IMR-90 (cell line): ENCODE results near the gene ZPBP2. TPM values are rescaled to one million over a fixed set of nuclear protein-coding genes. Genes with fewer than 3 reads are reported as not detected.

Experiments
- ATAC-seq: fragments of 200-7000 bp; cut with Tn5 transposase; 2 replicates; pipeline ENCODE4 v1.9.1; 2020; ENCODE audit warnings: low read depth, mild to moderate bottlenecking, moderate library complexity
- BruUV-seq: library from RNA; stranded (reverse); fragments of 400-500 nt; replicated peaks from 2 replicates; lab custom pipeline; 2021; lab: Mats Ljungman, UMichigan
- CTCF ChIA-PET: fragments of 300-600 bp; formaldehyde crosslinking; extraction: SDS; loops from one replicate; lab custom pipeline; 2021; ENCODE audit warnings: antibody characterized with exemption; lab: Yijun Ruan, JAX
- POLR2A ChIA-PET: fragments of 300-600 bp; sonication (Branson Sonifier 250); formaldehyde crosslinking; loops from one replicate; lab custom pipeline; 2022; ENCODE audit warnings: antibody characterized with exemption; ENCODE audit not compliant: unreplicated experiment; lab: Charles Lee
- DNase-seq: peaks from one replicate; pipeline ENCODE4 v3.0.0; 2013
- H2AFZ ChIP-seq: replicated peaks from 2 replicates; pipeline ENCODE3; 2013; ENCODE audit warnings: low read length, mild to moderate bottlenecking; ENCODE audit not compliant: poor library complexity
- H2AK5ac ChIP-seq: 2 replicates; pipeline ENCODE4 v1.6.1; 2013; ENCODE audit warnings: low read depth, low read length, inconsistent platforms
- H2AK9ac ChIP-seq: replicated peaks from 2 replicates; pipeline ENCODE3; 2013; ENCODE audit warnings: mild to moderate bottlenecking, low read depth, low read length, moderate library complexity; ENCODE audit not compliant: poor library complexity
- H2BK120ac ChIP-seq: 2 replicates; pipeline ENCODE4 v1.6.1; 2013; ENCODE audit warnings: low read depth, low read length, inconsistent platforms
- H2BK15ac ChIP-seq: 3 replicates; pipeline ENCODE4 v1.6.1; 2013; ENCODE audit warnings: low read depth, low read length, inconsistent platforms
- H2BK20ac ChIP-seq: 2 replicates; pipeline ENCODE4 v1.6.1; 2013; ENCODE audit warnings: low read depth, mild to moderate bottlenecking, inconsistent platforms, low read length, moderate library complexity
- H2BK5ac ChIP-seq: 2 replicates; pipeline ENCODE4 v1.6.1; 2013; ENCODE audit warnings: mild to moderate bottlenecking, low read depth, low read length, inconsistent platforms; ENCODE audit not compliant: poor library complexity, severe bottlenecking
- H3K14ac ChIP-seq: replicated peaks from 2 replicates; pipeline ENCODE4 v1.6.1; 2013; ENCODE audit warnings: low read depth, low read length, inconsistent platforms
- H3K18ac ChIP-seq: 2 replicates; pipeline ENCODE4 v1.6.1; 2013; ENCODE audit warnings: low read depth, low read length, control low read depth
- H3K23ac ChIP-seq: 2 replicates; pipeline ENCODE4 v1.6.1; 2013; ENCODE audit warnings: low read depth, low read length, inconsistent platforms
- H3K27ac ChIP-seq: 2 replicates; pipeline ENCODE4 v1.5.1; 2013; ENCODE audit warnings: mild to moderate bottlenecking, control low read depth, low read length; ENCODE audit not compliant: insufficient read depth
- H3K27me3 ChIP-seq: 2 replicates; pipeline ENCODE4 v1.6.1; 2013; ENCODE audit warnings: low read length; ENCODE audit not compliant: control insufficient read depth, insufficient read depth
- H3K36me3 ChIP-seq: 2 replicates; pipeline ENCODE4 v1.6.1; 2013; ENCODE audit warnings: low read length, mixed read lengths; ENCODE audit not compliant: control insufficient read depth, insufficient read depth
- H3K4ac ChIP-seq: 2 replicates; pipeline ENCODE4 v1.6.1; 2013; ENCODE audit warnings: low read depth, low read length, inconsistent platforms
- H3K4me1 ChIP-seq: 2 replicates; pipeline ENCODE4 v1.6.1; 2013; ENCODE audit warnings: low read length, mixed read lengths; ENCODE audit not compliant: control insufficient read depth, insufficient read depth
- H3K4me2 ChIP-seq: 2 replicates; pipeline ENCODE4 v1.6.1; 2013; ENCODE audit warnings: low read depth, mild to moderate bottlenecking, control low read depth, low read length, moderate library complexity
- H3K4me3 ChIP-seq: 2 replicates; pipeline ENCODE4 v1.5.1; 2013; ENCODE audit warnings: low read depth, mild to moderate bottlenecking, control low read depth, low read length, moderate library complexity; ENCODE audit not compliant: insufficient read depth
- H3K56ac ChIP-seq: 2 replicates; pipeline ENCODE4 v1.6.1; 2013; ENCODE audit warnings: low read length, inconsistent platforms; ENCODE audit not compliant: insufficient read depth; ENCODE audit errors: extremely low read depth
- H3K79me1 ChIP-seq, 2 experiments: 2 replicates each; pipeline ENCODE4 v1.6.1; 2013; ENCODE audit warnings: low read length in 2 of 2, inconsistent platforms in 1 of 2, low read depth in 1 of 2
- H3K9ac ChIP-seq: 2 replicates; pipeline ENCODE4 v1.6.1; 2013; ENCODE audit warnings: low read depth, low read length, control low read depth
- H3K9me1 ChIP-seq: 2 replicates; pipeline ENCODE4 v1.6.1; 2013; ENCODE audit warnings: low read length, inconsistent platforms; ENCODE audit not compliant: insufficient read depth
- H3K9me3 ChIP-seq: 2 replicates; pipeline ENCODE4 v1.6.1; 2013; ENCODE audit warnings: low read length; ENCODE audit not compliant: control insufficient read depth, insufficient read depth
- H4K20me1 ChIP-seq: 2 replicates; pipeline ENCODE4 v1.6.1; 2013; ENCODE audit warnings: low read length, inconsistent platforms; ENCODE audit not compliant: insufficient read depth
- H4K5ac ChIP-seq: 2 replicates; pipeline ENCODE4 v1.6.1; 2013; ENCODE audit warnings: mild to moderate bottlenecking, low read depth, low read length, control low read depth
- H4K8ac ChIP-seq, 2 experiments: 2 replicates each; pipeline ENCODE4 v1.6.1; 2013; ENCODE audit warnings: low read depth in 2 of 2, low read length in 2 of 2, control low read depth in 1 of 2, inconsistent platforms in 1 of 2
- H4K91ac ChIP-seq: 2 replicates; pipeline ENCODE4 v1.6.1; 2013; ENCODE audit warnings: low read depth, low read length, inconsistent platforms; ENCODE audit not compliant: insufficient read depth
- BHLHE40 ChIP-seq: fragments of 150-350 bp; IDR thresholded peaks from 2 replicates; pipeline ENCODE4 v1.6.1; 2016; ENCODE audit warnings: mild to moderate bottlenecking, low read depth, low read length
- CEBPB ChIP-seq: IDR thresholded peaks from 2 replicates; pipeline ENCODE4 v1.6.1; 2012; ENCODE audit warnings: low read depth, low read length, improper control_type of control experiment
- CHD1 ChIP-seq: IDR thresholded peaks from 2 replicates; pipeline ENCODE4 v1.6.1; 2012; ENCODE audit warnings: low read depth, low read length, improper control_type of control experiment
- FOS ChIP-seq: fragments of 150-350 bp; IDR thresholded peaks from 2 replicates; pipeline ENCODE4 v1.6.1; 2016; ENCODE audit warnings: low read depth, low read length
- MAFK ChIP-seq: IDR thresholded peaks from 2 replicates; pipeline ENCODE4 v1.6.1; 2012; ENCODE audit warnings: low read depth, low read length, improper control_type of control experiment
- MAZ ChIP-seq: IDR thresholded peaks from 2 replicates; pipeline ENCODE4 v1.6.1; 2012; ENCODE audit warnings: low read depth, mild to moderate bottlenecking, low read length, improper control_type of control experiment, moderate library complexity, borderline replicate concordance
- MXI1 ChIP-seq: IDR thresholded peaks from 2 replicates; pipeline ENCODE4 v1.6.1; 2012; ENCODE audit warnings: low read depth, mild to moderate bottlenecking, low read length, moderate library complexity, borderline replicate concordance
- NFE2L2 ChIP-seq: fragments of 150-350 bp; IDR thresholded peaks from 2 replicates; pipeline ENCODE4 v1.6.1; 2016; ENCODE audit warnings: low read depth, mild to moderate bottlenecking, low read length
- POLR2A ChIP-seq: IDR thresholded peaks from 2 replicates; pipeline ENCODE4 v1.6.1; 2012; ENCODE audit warnings: mild to moderate bottlenecking, low read depth, low read length
- RAD21 ChIP-seq: IDR thresholded peaks from 2 replicates; pipeline ENCODE4 v1.6.1; 2012; ENCODE audit warnings: low read length, improper control_type of control experiment
- RCOR1 ChIP-seq: IDR thresholded peaks from 2 replicates; pipeline ENCODE4 v1.6.1; 2012; ENCODE audit warnings: mild to moderate bottlenecking, low read length, improper control_type of control experiment; ENCODE audit not compliant: insufficient replicate concordance
- RFX5 ChIP-seq: IDR thresholded peaks from 2 replicates; pipeline ENCODE4 v1.8.0; 2012; ENCODE audit warnings: low read depth, mild to moderate bottlenecking, low read length, moderate library complexity
- SMC3 ChIP-seq: fragments of 150-350 bp; IDR thresholded peaks from 2 replicates; pipeline ENCODE4 v1.6.1; 2016; ENCODE audit warnings: low read depth, mild to moderate bottlenecking, antibody characterized with exemption, low read length, moderate library complexity
- WGBS, 2 experiments: methylation state at CpG; one replicate each; pipeline versions ENCODE4 v1.1.5 to v1.1.7; 2013; ENCODE audit warnings: missing lambda C conversion rate in 2 of 2; ENCODE audit not compliant: insufficient read length in 1 of 2; ENCODE audit errors: extremely low coverage in 2 of 2; 5-methylcytosine and 5-hydroxymethylcytosine counted together
- dilution Hi-C: fragments of 300-500 bp; cut with HindIII; formaldehyde crosslinking; loops from one replicate; pipeline ENCODE4 v1.14.3; 2018; ENCODE audit warnings: low sequenced_read_pairs; ENCODE audit not compliant: unreplicated experiment
- in situ Hi-C: fragments of 300-500 bp; cut with MboI; formaldehyde crosslinking; loops from 3 replicates; pipeline ENCODE4 v1.14.3; 2019; ENCODE audit warnings: low sequenced_read_pairs, inconsistent platforms, mixed read lengths
- intact Hi-C: fragments of 100-400 bp; cut with micrococcal nuclease; formaldehyde crosslinking; loops from 2 replicates; pipeline ENCODE4 v1.10.0; 2022
- polyA plus RNA-seq, 3 experiments: library from polyadenylated mRNA; depleted of rRNA; stranded (reverse); fragments of >200 nt; gene quantifications; 2 replicates each; pipeline ENCODE4 v1.2.3, GENCODE V29; 2012; ENCODE audit warnings: low replicate concordance in 1 of 3
- total RNA-seq: library from RNA; depleted of rRNA; stranded (reverse); fragments of >200 nt; gene quantifications from 2 replicates; pipeline ENCODE4 v1.2.3, GENCODE V29; 2012
- TF ChIP-seq, protein P1 (sequence below): conservative IDR thresholded peaks from 2 replicates; pipeline ENCODE4 v1.5.1; 2012; ENCODE audit warnings: mild to moderate bottlenecking, low read depth, low read length, improper control_type of control experiment
- TF ChIP-seq, protein P2 (sequence below): fragments of 150-350 bp; IDR thresholded peaks from 2 replicates; pipeline ENCODE4 v1.6.1; 2016; ENCODE audit warnings: low read depth, mild to moderate bottlenecking, low read length, moderate library complexity, borderline replicate concordance
- TF ChIP-seq, protein P3 (sequence below): fragments of 150-350 bp; IDR thresholded peaks from 2 replicates; pipeline ENCODE4 v1.6.1; 2017; ENCODE audit warnings: mild to moderate bottlenecking, antibody characterized with exemption, low read length, low read depth

The ZPBP2 gene
- total and polyA plus RNA-seq, 2 of the 4 experiments (the other 2 are of a cell fraction): not detected

DNA sequence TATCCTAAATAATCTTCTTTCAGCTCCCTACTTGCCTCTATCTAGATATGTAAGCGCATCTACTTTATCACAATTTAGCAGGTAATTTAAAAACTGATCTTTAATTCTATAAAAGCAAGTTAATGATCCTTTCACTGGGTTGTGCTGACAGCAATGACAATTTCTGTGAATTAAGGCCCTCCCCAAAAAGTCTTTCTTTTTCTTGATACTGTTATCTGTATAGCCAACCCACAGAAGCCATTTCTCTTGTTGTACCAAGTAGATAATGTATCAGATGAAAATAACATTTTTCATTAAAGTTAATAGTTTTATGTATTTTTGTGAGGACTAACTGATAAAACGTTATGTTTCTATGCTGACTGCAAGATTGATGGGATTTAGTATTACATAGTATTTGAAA, 3.8 kb downstream of the ZPBP2 start:
- peaks cover 35% of the 10 kb centered on the region for H3K27me3 ChIP-seq
- H2AK5ac ChIP-seq: no peak overlapping the region
- intact Hi-C loops (no loop called here), in situ Hi-C loops (no loop called here), dilution Hi-C loops (no loop called here)
- H3K79me1 ChIP-seq: no peaks in the 10 kb centered on the region
- H4K8ac ChIP-seq: no peak overlapping the region
- no peak overlapping the region for H2BK15ac ChIP-seq
- peaks cover 18% of the 10 kb centered on the region for H3K9me3 ChIP-seq
- no peaks in the 10 kb centered on the region for H4K20me1 ChIP-seq
- no peak overlapping the region for H3K4me3 ChIP-seq
- ATAC-seq: no peak
- no peak overlapping the region for H3K56ac ChIP-seq
- no peaks in the 10 kb centered on the region for H3K36me3 ChIP-seq
- TF ChIP-seq SMC3 (no peak), MXI1 (no peak), MAFK (no peak), BHLHE40 (no peak), CEBPB (no peak), MAZ (no peak), POLR2A (no peak), CHD1 (no peak), NFE2L2 (no peak), RAD21 (no peak), RCOR1 (no peak), FOS (no peak), RFX5 (no peak)
- TF ChIP-seq, protein P1, sequence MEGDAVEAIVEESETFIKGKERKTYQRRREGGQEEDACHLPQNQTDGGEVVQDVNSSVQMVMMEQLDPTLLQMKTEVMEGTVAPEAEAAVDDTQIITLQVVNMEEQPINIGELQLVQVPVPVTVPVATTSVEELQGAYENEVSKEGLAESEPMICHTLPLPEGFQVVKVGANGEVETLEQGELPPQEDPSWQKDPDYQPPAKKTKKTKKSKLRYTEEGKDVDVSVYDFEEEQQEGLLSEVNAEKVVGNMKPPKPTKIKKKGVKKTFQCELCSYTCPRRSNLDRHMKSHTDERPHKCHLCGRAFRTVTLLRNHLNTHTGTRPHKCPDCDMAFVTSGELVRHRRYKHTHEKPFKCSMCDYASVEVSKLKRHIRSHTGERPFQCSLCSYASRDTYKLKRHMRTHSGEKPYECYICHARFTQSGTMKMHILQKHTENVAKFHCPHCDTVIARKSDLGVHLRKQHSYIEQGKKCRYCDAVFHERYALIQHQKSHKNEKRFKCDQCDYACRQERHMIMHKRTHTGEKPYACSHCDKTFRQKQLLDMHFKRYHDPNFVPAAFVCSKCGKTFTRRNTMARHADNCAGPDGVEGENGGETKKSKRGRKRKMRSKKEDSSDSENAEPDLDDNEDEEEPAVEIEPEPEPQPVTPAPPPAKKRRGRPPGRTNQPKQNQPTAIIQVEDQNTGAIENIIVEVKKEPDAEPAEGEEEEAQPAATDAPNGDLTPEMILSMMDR: no peak
- TF ChIP-seq, protein P2, sequence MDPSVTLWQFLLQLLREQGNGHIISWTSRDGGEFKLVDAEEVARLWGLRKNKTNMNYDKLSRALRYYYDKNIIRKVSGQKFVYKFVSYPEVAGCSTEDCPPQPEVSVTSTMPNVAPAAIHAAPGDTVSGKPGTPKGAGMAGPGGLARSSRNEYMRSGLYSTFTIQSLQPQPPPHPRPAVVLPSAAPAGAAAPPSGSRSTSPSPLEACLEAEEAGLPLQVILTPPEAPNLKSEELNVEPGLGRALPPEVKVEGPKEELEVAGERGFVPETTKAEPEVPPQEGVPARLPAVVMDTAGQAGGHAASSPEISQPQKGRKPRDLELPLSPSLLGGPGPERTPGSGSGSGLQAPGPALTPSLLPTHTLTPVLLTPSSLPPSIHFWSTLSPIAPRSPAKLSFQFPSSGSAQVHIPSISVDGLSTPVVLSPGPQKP: no peak
- TF ChIP-seq, protein P3, sequence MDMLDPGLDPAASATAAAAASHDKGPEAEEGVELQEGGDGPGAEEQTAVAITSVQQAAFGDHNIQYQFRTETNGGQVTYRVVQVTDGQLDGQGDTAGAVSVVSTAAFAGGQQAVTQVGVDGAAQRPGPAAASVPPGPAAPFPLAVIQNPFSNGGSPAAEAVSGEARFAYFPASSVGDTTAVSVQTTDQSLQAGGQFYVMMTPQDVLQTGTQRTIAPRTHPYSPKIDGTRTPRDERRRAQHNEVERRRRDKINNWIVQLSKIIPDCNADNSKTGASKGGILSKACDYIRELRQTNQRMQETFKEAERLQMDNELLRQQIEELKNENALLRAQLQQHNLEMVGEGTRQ: no peak
- H2AK9ac ChIP-seq: no peak overlapping the region
- H3K23ac ChIP-seq: no peak overlapping the region
- H3K4me2 ChIP-seq: no peak overlapping the region
- no peak overlapping the region for H2AFZ ChIP-seq
- H3K4ac ChIP-seq: no peak overlapping the region
- no peak overlapping the region for H3K18ac ChIP-seq
- DNase-seq: no peak
- ChIA-PET CTCF (interaction anchor here (2.1 kb wide), 1 partner anchor 9 kb away, joined by 6 read pairs; no protein-coding TSS in a partner anchor), POLR2A (no interaction called here)
- H4K5ac ChIP-seq: no peak overlapping the region
- H2BK5ac ChIP-seq: no peak overlapping the region
- H2BK120ac ChIP-seq: no peak overlapping the region
- no peak overlapping the region for H4K91ac ChIP-seq
- no peak overlapping the region for H3K14ac ChIP-seq
- no peak overlapping the region for H3K27ac ChIP-seq
- no peak overlapping the region for H2BK20ac ChIP-seq
- WGBS, 2 experiments: no CpG with 5 or more reads among the region's 2 CpGs
- H3K9me1 ChIP-seq: no peaks in the 10 kb centered on the region
- H3K9ac ChIP-seq: no peak overlapping the region
- BruUV-seq: no TSS peak
- H3K4me1 ChIP-seq: no peaks in the 10 kb centered on the region
